ENCODE results near the gene PDE6D. TPM values are rescaled to one million over a fixed set of nuclear protein-coding genes. Genes with fewer than 3 reads are reported as not detected.

PDE6D gene
- total RNA-seq: 10 to 100 TPM; 13.0 to 25.3 (median 18.1) TPM

DNA sequence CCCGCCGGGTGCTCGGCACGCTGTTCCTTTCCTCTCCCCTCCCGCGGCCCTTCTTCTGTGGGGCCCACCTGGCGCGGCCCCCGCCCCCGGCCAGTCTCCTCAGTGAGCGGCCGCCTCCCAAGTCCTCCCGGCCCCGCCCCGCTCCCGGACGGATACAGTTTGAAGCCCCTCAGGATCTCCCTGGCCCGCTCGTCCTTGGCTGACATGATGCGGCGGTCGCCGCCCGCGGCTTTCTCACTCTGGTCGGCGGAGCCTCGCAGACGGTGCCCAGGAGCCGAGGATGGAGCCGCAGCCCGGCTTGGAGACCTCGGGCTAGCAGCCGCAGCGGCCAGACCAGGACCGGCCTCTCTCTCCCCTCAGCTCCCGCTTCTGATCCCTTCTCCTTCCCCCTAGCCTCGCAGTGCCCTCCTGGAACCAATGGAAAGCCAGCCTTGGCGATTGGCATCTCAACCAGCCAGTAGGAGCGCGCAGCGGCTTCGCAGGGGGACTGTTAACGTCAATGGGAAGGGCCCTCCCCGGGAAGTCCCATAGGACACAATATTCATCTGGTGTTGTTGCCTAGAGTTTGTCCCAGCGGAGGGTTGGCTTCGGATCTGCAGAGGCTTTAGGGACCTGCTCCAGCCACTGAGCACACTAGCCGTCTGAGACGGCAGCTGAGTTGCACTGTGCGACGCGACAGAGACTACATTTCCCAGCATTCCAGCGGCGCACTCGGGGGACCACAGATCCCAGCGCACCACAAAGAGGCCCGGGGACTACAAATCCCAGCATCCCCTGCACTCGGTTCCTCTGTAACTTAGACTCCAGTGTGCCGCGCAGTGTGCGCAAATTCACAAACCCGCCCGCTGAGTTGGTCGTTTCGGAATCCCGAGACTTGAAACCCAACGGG is at the start of gene PDE6D:
Gene PDE6D, minus strand, starts transcription at position 374 of the 889 bp plus-strand sequence. Its CDS starts 168 bp downstream, at position 206.
- TF ChIP-seq POLR2A (IDR thresholded peaks at IDR 0.05): peak in 1 of 2 donors; percentile 20
- TF ChIP-seq, protein P1, sequence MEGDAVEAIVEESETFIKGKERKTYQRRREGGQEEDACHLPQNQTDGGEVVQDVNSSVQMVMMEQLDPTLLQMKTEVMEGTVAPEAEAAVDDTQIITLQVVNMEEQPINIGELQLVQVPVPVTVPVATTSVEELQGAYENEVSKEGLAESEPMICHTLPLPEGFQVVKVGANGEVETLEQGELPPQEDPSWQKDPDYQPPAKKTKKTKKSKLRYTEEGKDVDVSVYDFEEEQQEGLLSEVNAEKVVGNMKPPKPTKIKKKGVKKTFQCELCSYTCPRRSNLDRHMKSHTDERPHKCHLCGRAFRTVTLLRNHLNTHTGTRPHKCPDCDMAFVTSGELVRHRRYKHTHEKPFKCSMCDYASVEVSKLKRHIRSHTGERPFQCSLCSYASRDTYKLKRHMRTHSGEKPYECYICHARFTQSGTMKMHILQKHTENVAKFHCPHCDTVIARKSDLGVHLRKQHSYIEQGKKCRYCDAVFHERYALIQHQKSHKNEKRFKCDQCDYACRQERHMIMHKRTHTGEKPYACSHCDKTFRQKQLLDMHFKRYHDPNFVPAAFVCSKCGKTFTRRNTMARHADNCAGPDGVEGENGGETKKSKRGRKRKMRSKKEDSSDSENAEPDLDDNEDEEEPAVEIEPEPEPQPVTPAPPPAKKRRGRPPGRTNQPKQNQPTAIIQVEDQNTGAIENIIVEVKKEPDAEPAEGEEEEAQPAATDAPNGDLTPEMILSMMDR (IDR thresholded peaks at IDR 0.05): no peak
- 0 to 1% methylated on average over 47 to 54 of the region's 67 CpGs for whole genome bisulfite sequencing, 2 donors
- peak within 1 kb of the TSS; percentile 86 for H3K4me3 ChIP-seq (ENCODE audit: low read depth, poor library complexity, severe bottlenecking)

DNA sequence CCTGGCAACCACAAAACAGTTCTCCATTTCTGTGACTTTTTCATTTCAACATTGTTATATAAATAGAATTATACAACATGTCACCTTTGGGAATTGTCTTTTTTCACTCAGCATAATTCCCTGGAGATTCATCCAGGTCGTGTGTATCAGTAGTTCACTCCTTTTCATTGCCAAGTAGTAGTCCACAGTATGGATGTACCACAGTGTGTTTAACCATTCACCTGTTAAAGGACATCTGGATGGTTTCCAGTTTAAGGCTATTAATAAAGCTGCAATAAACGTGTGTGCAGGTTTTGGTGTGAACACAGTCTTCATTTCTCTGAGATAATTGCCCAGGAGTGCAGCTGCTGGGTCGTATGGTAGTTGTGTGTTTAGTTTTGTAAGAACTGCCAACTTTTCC is 40.8 kb upstream of the PDE6D start:
- no peak for DNase-seq (ENCODE audit: low spot score in 2 of 2)
- no peak overlapping the region for H3K4me3 ChIP-seq (ENCODE audit: low read depth, poor library complexity, severe bottlenecking)
- TF ChIP-seq, protein P1 (IDR thresholded peaks at IDR 0.05): no peak
- no peak for TF ChIP-seq POLR2A (IDR thresholded peaks at IDR 0.05)
- intact Hi-C loops (cut with DNase I; ENCODE audit: low total_unique reads): no loop called here
- WGBS, 2 donors: 46 to 51% methylated on average over 3 of the region's 3 CpGs

More for the DNA sequence above, at the start of gene PDE6D:
- peak; percentile 99 to 100 for DNase-seq (ENCODE audit: low spot score in 2 of 2)
- intact Hi-C loops (cut with DNase I; ENCODE audit: low total_unique reads): no loop called here

GRCh38 chr2:231820786-231821303 is 39.8 kb upstream of the PDE6D start:
- DNase-seq (ENCODE audit: low spot score in 2 of 2): no peak
- no peak for TF ChIP-seq POLR2A (IDR thresholded peaks at IDR 0.05)
- TF ChIP-seq, protein P1 (IDR thresholded peaks at IDR 0.05): no peak
- H3K4me3 ChIP-seq (ENCODE audit: low read depth, poor library complexity, severe bottlenecking): no peak overlapping the region
- intact Hi-C loops (cut with DNase I; ENCODE audit: low total_unique reads): no loop called here
- WGBS, 2 donors: 59 to 64% methylated on average over 12 of the region's 12 CpGs

- intact Hi-C loops (cut with DNase I; ENCODE audit: low total_unique reads): no loop called here
- 40 to 58% methylated on average over 2 of the region's 2 CpGs for WGBS, 2 donors
- no peak for DNase-seq (ENCODE audit: low spot score in 2 of 2)
Observed at GRCh38 chr2:231819447-231820042, 38.5 kb upstream of the PDE6D start.

GRCh38 chr2:231816327-231817026 is 35.4 kb upstream of the PDE6D start:
- intact Hi-C loops (cut with DNase I; ENCODE audit: low total_unique reads): no loop called here
- DNase-seq (ENCODE audit: low spot score in 2 of 2): no peak
- no peak overlapping the region for H3K4me3 ChIP-seq (ENCODE audit: low read depth, poor library complexity, severe bottlenecking)
- TF ChIP-seq, protein P1 (IDR thresholded peaks at IDR 0.05): no peak
- no peak for TF ChIP-seq POLR2A (IDR thresholded peaks at IDR 0.05)
- 88 to 98% methylated on average over 8 of the region's 8 CpGs for WGBS, 2 donors

More at GRCh38 chr2:231819447-231820042, 38.5 kb upstream of the PDE6D start:
- no peak overlapping the region for H3K4me3 ChIP-seq (ENCODE audit: low read depth, poor library complexity, severe bottlenecking)
- no peak for TF ChIP-seq POLR2A (IDR thresholded peaks at IDR 0.05)
- TF ChIP-seq, protein P1 (IDR thresholded peaks at IDR 0.05): no peak

All from lower leg skin (tissue), 4 donors.